ENCODE measurements around the gene ABCD2.
"Not testable (repeated sequence)": the region's sequence is repeated elsewhere in the genome, so short reads cannot be mapped to it uniquely, and the experiment has no call there.

Gene ABCD2

DNA sequence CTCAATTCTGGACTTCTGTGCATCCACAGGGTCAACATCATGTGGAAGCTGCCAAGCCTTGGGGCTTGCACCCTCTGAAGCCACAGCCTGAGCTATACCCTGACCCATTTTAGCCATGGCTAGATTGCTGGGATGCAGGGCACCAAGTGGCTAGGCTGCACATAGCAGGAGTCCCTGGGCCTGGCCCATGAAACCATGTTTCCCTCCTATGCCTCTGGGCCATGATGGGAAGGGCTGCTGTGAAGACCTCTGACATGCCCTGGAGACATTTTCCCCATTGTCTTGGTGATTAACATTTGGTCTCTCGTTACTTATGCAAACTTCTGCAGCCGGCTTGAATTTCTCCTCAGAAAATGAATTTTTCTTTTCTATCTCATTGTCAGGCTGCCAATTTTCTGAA lies 92.6 kb downstream of the ABCD2 start:
- no peak for DNase-seq

DNA sequence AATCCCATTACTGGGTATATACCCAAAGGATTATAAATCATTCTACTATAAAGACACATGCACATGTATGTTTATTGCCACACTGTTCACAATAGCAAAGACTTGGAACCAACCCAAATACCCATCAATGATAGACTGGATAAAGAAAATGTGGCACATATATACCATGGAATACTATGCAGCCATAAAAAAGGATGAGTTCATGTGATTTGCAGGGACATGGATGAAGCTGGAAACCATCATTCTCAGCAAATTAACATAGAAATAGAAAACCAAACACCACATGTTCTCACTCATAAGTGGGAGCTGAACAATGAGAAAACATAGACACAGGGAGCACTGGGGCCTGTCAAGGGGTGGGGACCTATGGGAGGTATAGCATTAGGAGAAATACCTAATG lies 97.4 kb downstream of the ABCD2 start:
- not testable (repeated sequence) for DNase-seq

DNA sequence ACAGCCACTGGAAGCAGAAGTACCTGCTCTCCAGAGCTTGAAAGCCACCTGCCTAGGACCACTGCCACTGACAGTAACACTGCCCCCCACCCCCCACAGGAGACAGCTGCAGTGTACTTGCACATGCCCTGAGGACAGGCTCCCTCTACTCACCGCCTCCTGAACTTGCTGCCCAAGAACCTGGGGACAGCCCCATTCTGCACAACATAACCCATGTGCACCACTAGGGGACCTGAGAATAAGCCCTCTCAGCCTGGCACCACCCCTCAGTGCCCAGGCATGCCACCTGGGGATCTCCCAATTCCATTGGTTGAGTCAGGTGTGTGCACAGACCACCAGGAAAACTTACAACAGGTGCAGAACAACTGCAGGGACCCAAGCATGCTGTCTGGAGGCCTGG lies 109.6 kb downstream of the ABCD2 start:
- DNase-seq: no peak

DNA sequence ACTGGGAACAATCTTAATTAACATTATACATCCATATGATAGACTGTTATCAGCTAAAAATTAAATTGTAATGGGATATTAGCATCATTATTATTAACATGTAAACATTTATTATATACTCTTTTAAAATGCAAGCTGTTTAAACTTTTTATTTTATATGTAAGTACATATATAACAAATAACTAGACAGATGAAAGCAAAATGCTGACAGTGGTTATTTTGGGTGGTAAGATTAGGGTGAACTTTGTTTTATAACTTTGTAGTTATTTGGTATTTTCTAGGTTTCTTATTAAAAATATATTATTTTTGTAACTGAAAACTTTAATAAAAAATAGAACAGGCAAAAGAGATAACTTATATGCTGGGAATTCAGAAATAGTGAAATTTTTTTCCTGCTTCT lies 114.0 kb downstream of the ABCD2 start:
- DNase-seq: no peak

DNA sequence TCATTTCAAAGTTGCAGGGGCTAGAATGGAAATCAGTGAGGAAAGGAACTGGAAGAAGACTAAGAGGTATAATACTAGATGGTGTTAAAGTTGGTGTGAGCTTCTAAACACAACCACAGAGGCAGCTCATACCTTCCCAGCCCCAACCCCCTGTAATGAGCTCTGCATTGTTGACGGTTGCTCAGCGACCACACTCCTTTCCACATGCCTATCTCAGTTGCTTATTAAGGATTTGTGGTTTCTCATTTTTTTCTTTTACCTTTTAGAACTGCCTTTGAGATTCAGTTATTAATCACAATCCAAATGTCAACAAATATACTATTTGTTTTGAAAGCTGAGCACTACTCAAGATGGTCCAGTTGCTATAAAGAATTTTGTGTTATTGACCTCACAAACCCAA lies 114.6 kb downstream of the ABCD2 start:
- DNase-seq: no peak

DNA sequence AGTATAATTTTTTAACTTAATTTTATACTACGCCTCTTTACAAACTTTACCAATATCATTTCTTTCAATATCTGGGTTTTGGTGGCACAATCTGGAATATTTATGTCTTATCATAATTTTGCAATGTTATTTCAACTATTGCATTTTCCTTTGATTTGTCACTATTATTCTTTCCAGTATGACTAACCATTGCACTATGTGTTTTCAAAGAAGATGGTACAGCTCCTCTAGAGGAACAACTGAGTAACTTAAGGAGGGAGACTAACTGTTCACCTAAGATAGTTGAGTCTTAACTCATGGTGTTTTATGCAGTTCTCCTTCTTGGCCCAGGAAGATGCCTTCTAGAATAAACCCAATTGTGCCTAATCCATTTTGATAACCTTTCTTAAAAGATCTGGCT lies 116.2 kb downstream of the ABCD2 start:
- DNase-seq: no peak

DNA sequence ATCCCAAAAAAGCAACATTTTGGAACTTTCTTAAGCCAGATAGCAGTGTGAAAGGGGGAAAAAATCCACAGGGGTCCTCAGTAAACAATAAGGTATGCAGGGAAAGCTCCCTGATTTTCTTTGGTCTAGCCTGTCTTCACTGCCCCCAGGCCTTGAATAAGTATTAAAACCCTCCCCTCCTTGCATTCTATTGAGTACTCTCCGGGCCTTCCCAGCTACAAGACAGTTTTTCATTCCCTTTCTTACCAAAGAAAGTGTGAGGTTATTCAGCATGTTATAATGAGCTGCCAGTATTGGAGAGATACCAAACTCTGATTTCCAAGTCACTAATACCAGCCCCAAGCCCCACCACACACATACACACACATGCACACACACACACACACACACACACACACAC lies 116.9 kb downstream of the ABCD2 start:
- no peak for DNase-seq

All from inflammatory macrophage treated with lipopolysaccharide for 4 hours (primary cell).